Left ventricle myocardium inferior (tissue), 1 donor: ENCODE results near the gene KIF26A. TPM values are rescaled to one million over a fixed set of nuclear protein-coding genes. Genes with fewer than 3 reads are reported as not detected.
A peak's percentile ranks its signal among the peaks of the same experiment; 100 is the strongest.

Source experiments
- DNase-seq: peaks from one replicate; pipeline ENCODE4 v3.0.0-alpha.2; 2020
- H3K27ac ChIP-seq: fragments of 200-600 bp; replicated peaks from 2 replicates; pipeline ENCODE4 v1.8.0; 2021
- H3K27me3 ChIP-seq: fragments of 200-600 bp; 2 replicates; pipeline ENCODE4 v1.8.0; 2021; ENCODE audit warnings: low read depth
- H3K36me3 ChIP-seq: fragments of 200-600 bp; 2 replicates; pipeline ENCODE4 v1.8.0; 2021
- H3K4me1 ChIP-seq: fragments of 200-600 bp; 2 replicates; pipeline ENCODE4 v1.8.0; 2021
- H3K4me3 ChIP-seq: fragments of 200-600 bp; 2 replicates; pipeline ENCODE4 v1.8.0; 2021; ENCODE audit warnings: mild to moderate bottlenecking, moderate library complexity
- H3K9me3 ChIP-seq: fragments of 200-600 bp; replicated peaks from 2 replicates; pipeline ENCODE4 v1.8.0; 2021
- intact Hi-C: fragments of 100-400 bp; cut with micrococcal nuclease; formaldehyde crosslinking; loops from one replicate; pipeline ENCODE4 v1.11.0; 2022
- total RNA-seq: library from RNA; stranded (reverse); fragmentation: NEBNext Ultra II Directional; extraction: Animal tissue kit (Norgen Biotek cat#: 25700); gene quantifications from one replicate; pipeline ENCODE4 v1.2.1, GENCODE V29; 2021
- TF ChIP-seq, protein P1 (sequence below): fragments of 200-600 bp; IDR thresholded peaks from 2 replicates; pipeline ENCODE4 v1.8.0; 2021; ENCODE audit warnings: antibody characterized with exemption, mild to moderate bottlenecking, borderline replicate concordance
- donor health status: DM: no; HTN: yes; CAD: no; lungs with severe emphysema.

The KIF26A gene
- total RNA-seq, 1 donor from 2014 or later = 6.5 TPM

DNA sequence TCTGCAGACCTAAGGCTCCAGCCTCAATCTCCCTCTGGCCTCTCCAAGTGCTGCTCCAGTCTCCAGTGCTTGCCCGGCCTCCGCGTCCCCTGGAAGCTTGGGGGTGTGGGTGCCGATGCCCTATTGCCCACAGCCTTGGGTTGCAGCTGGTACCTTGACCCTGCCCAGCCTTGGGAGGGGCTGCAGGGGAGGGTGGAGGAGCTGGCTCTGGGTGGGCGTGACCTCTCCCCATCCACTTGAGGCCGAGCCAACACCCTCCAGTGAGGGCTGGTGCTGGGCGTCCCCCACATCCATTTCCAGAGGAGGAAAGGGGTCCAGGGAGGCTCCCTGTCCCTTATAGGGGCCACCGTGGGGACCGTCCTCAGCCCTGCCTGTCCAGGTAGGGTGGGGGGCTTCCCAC is 24.1 kb downstream of the KIF26A start:
- Histone ChIP-seq H3K27me3 (no peaks in the 10 kb centered on the region), H3K36me3 (no peaks in the 10 kb centered on the region), H3K4me3 (no peak overlapping the region), H3K27ac (no peak overlapping the region), H3K9me3 (no peaks in the 10 kb centered on the region), H3K4me1 (peaks cover 19% of the 10 kb centered on the region)
- TF ChIP-seq, protein P1, sequence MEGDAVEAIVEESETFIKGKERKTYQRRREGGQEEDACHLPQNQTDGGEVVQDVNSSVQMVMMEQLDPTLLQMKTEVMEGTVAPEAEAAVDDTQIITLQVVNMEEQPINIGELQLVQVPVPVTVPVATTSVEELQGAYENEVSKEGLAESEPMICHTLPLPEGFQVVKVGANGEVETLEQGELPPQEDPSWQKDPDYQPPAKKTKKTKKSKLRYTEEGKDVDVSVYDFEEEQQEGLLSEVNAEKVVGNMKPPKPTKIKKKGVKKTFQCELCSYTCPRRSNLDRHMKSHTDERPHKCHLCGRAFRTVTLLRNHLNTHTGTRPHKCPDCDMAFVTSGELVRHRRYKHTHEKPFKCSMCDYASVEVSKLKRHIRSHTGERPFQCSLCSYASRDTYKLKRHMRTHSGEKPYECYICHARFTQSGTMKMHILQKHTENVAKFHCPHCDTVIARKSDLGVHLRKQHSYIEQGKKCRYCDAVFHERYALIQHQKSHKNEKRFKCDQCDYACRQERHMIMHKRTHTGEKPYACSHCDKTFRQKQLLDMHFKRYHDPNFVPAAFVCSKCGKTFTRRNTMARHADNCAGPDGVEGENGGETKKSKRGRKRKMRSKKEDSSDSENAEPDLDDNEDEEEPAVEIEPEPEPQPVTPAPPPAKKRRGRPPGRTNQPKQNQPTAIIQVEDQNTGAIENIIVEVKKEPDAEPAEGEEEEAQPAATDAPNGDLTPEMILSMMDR = no peak
- no peak for DNase-seq
- intact Hi-C loops = no loop called here

DNA sequence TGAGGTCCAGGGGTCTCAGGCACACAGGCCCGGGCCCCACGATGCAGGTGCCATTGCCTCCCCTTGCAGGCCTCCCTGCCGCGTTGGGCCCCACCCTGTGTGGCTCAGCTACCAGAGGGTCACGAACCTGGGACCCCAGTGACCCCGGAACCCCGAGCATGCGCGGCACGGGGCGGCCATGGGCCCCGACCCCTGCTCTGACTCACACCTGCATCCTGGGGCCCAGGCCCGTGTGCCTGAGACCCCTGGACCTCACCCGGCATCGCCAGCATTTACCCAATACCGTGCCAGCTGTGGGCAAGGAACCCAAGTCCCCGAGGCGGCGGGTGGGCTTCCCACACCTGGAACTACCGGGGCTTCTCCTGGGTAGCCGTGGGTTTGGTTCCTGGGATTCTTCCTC is 25.2 kb downstream of the KIF26A start:
- H3K36me3 ChIP-seq = no peaks in the 10 kb centered on the region
- no peak overlapping the region for H3K27ac ChIP-seq
- no peaks in the 10 kb centered on the region for H3K27me3 ChIP-seq
- no peaks in the 10 kb centered on the region for H3K9me3 ChIP-seq
- no peak overlapping the region for H3K4me3 ChIP-seq
- peaks cover 17% of the 10 kb centered on the region for H3K4me1 ChIP-seq
- intact Hi-C loops = no loop called here
- no peak for DNase-seq
- TF ChIP-seq, protein P1 = no peak

DNA sequence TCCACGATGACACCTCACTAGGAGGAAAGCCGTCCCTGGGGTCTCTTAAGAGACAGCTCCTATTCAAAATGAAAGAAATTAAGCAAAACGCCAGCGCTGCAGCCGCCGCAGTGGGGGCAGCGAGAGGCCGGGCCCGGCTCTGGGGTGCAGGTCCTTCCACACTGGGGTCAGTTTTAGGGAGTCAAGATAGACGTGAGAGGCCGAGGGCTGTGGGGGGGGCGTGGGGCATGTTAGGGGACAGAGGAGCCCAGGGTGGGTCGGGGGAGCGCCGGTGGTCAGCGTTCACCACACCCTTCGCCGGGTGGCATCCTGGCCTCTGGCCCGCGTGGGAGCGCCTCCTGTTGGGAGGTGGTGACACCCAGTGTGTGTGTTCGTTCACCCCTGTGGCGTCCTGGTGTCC is 25.7 kb downstream of the KIF26A start:
- TF ChIP-seq, protein P1 = no peak
- no peak for DNase-seq
- Histone ChIP-seq H3K4me3 (no peak overlapping the region), H3K36me3 (no peaks in the 10 kb centered on the region), H3K27me3 (no peaks in the 10 kb centered on the region), H3K9me3 (no peaks in the 10 kb centered on the region), H3K4me1 (peaks cover 17% of the 10 kb centered on the region), H3K27ac (no peak overlapping the region)
- intact Hi-C loops = no loop called here

DNA sequence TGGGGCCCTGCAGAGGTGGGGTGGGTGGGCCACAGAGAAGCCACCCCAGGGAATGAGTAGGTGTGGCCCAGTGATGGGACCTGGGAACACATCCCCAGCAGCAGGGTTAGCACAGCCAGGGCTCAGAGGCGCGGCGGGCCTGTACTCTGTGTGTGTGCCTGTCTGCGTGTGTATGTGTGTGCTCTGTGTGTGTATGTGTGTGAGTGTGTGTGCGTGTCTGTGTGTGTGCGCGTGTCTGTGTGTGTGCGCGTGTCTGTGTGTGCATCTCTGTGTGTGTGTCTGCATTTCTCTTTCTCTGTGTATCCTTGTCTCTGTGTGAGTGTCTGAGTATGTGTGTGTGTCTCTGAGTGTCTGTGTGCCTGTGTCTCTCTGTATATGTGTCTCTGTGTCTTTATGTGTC is 26.1 kb downstream of the KIF26A start:
- H3K4me3 ChIP-seq = no peak overlapping the region
- TF ChIP-seq, protein P1 = no peak
- no peaks in the 10 kb centered on the region for H3K36me3 ChIP-seq
- H3K9me3 ChIP-seq = no peaks in the 10 kb centered on the region
- peaks cover 19% of the 10 kb centered on the region for H3K4me1 ChIP-seq
- intact Hi-C loops = no loop called here
- no peak for DNase-seq
- H3K27me3 ChIP-seq = no peaks in the 10 kb centered on the region
- H3K27ac ChIP-seq = no peak overlapping the region

DNA sequence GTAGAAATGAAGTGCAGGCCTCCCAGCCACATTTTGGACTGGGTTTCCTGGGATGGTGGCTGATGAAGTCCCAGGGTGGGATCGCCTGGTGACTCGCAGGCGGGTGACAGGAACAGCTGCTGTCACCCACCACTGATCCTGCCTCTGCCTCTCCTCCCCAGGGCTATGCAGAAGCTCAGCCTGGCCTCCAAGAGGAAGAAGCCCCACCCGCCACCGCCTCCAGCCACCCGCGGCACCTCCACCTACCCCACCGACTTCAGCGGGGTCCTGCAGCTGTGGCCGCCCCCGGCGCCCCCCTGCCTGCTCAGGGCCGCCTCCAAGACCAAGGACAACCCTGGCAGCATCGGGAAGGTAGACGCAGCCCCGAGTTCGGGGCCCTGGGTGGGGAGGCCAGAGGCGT is 28.3 kb downstream of the KIF26A start:
- H3K4me3 ChIP-seq = no peak overlapping the region
- no peak for DNase-seq
- peaks cover 35% of the 10 kb centered on the region for H3K4me1 ChIP-seq
- H3K27ac ChIP-seq = no peak overlapping the region
- H3K9me3 ChIP-seq = no peaks in the 10 kb centered on the region
- no peaks in the 10 kb centered on the region for H3K27me3 ChIP-seq
- TF ChIP-seq, protein P1 = no peak
- intact Hi-C loops = no loop called here
- no peaks in the 10 kb centered on the region for H3K36me3 ChIP-seq

DNA sequence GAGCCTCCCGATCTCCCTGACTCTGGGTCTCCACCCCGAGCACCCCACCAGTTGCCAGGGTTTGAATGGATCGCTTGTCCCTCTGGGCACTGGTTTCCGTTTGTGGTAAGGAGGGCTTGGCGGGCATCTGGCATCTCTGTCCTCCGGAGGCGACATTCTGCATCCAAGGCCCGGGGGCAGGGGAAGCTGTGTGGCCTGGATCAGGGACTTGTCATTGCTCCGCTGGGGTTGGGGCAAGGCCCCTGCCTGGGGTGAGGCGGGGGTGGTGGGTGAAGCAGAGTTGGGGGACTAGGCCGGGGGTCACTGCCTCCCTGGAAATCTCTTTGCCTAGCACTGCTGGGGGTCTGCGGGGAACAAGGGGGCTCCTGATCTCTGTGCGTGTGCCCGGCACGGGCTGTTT is 30.2 kb downstream of the KIF26A start:
- intact Hi-C loops = no loop called here
- DNase-seq = no peak
- Histone ChIP-seq H3K4me1 (peaks cover 52% of the 10 kb centered on the region), H3K36me3 (no peaks in the 10 kb centered on the region), H3K4me3 (no peak overlapping the region), H3K9me3 (no peaks in the 10 kb centered on the region), H3K27ac (peak overlapping the region; percentile 78), H3K27me3 (no peaks in the 10 kb centered on the region)
- TF ChIP-seq, protein P1 = no peak
